Stomach smooth muscle (tissue), 2 donors: Measurements from ENCODE around the gene ST3GAL2.
"Not testable (repeated sequence)": the region's sequence is repeated elsewhere in the genome, so short reads cannot be mapped to it uniquely, and the experiment has no call there.

Source experiments
- H3K27ac ChIP-seq: one replicate; pipeline ENCODE4 v1.7.0; 2013; ENCODE audit warnings: mild to moderate bottlenecking, low read length, inconsistent platforms
- H3K27me3 ChIP-seq, 2 donors: one replicate each; pipeline ENCODE4 v1.7.0; 2013; ENCODE audit warnings: low read length in 2 of 2; ENCODE audit not compliant: insufficient read depth in 2 of 2, control insufficient read depth in 1 of 2
- H3K36me3 ChIP-seq, 2 donors: one replicate each; pipeline ENCODE4 v1.7.0; 2013; ENCODE audit warnings: low read length in 2 of 2; ENCODE audit not compliant: control insufficient read depth in 2 of 2, insufficient read depth in 2 of 2
- H3K4me1 ChIP-seq: one replicate; pipeline ENCODE4 v1.7.0; 2013; ENCODE audit warnings: low read length; ENCODE audit not compliant: control insufficient read depth, insufficient read depth
- H3K4me3 ChIP-seq, 2 donors: one replicate each; pipeline ENCODE4 v1.7.0; 2013; ENCODE audit warnings: low read length in 2 of 2
- H3K9ac ChIP-seq, 2 donors: one replicate each; pipeline ENCODE4 v1.7.0; 2013; ENCODE audit warnings: low read length in 2 of 2, mild to moderate bottlenecking in 1 of 2
- H3K9me3 ChIP-seq, 2 donors: one replicate each; pipeline ENCODE4 v1.7.0; 2013; ENCODE audit warnings: low read length in 2 of 2; ENCODE audit not compliant: control insufficient read depth in 2 of 2
- donor health status: healthy.
- donor health status: Pancreatic carcinoma.

The ST3GAL2 gene

DNA sequence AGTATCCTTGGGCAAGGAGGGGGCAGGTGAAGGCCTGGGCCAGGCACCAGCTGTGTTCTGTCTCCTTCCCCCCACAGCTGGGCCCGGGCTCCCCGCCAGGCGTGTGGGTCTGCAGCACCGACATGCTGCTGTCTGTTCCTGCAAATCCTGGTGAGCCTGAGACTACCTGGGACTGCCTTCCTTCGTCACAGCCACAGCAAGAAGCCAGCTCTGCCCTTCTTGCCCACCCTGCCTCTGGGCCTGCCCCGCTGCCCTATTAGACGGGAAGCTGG, 27.8 kb upstream of the ST3GAL2 start:
- Histone ChIP-seq H3K4me3 (no peak overlapping the region), H3K4me1 (no peaks in the 10 kb centered on the region), H3K27me3 (no peaks in the 10 kb centered on the region), H3K27ac (no peak overlapping the region), H3K9ac (no peak overlapping the region), H3K36me3 (peaks cover 10 to 14% of the 10 kb centered on the region in 2 donors), H3K9me3 (no peaks in the 10 kb centered on the region)

GRCh38 chr16:70465999-70466804, 27.3 kb upstream of the ST3GAL2 start:
- H3K27ac ChIP-seq: no peak overlapping the region
- peaks cover 10 to 14% of the 10 kb centered on the region in 2 donors for H3K36me3 ChIP-seq
- H3K9ac ChIP-seq: no peak overlapping the region
- H3K4me3 ChIP-seq: no peak overlapping the region
- H3K9me3 ChIP-seq: no peaks in the 10 kb centered on the region
- H3K27me3 ChIP-seq: no peaks in the 10 kb centered on the region
- no peaks in the 10 kb centered on the region for H3K4me1 ChIP-seq

GRCh38 chr16:70463235-70463634, 24.3 kb upstream of the ST3GAL2 start:
- Histone ChIP-seq H3K4me3 (no peak overlapping the region), H3K9me3 (no peaks in the 10 kb centered on the region), H3K4me1 (no peaks in the 10 kb centered on the region), H3K36me3 (peaks cover 10 to 14% of the 10 kb centered on the region in 2 donors), H3K27ac (no peak overlapping the region), H3K27me3 (no peaks in the 10 kb centered on the region), H3K9ac (no peak overlapping the region)

- Histone ChIP-seq H3K36me3 (peaks cover 10 to 12% of the 10 kb centered on the region in 2 donors), H3K4me3 (no peak overlapping the region), H3K9me3 (no peaks in the 10 kb centered on the region), H3K4me1 (no peaks in the 10 kb centered on the region), H3K9ac (no peak overlapping the region), H3K27ac (no peak overlapping the region), H3K27me3 (no peaks in the 10 kb centered on the region)
Observed at GRCh38 chr16:70460737-70461261, 21.9 kb upstream of the ST3GAL2 start.

- H3K4me3 ChIP-seq: no peak overlapping the region
- no peak overlapping the region for H3K27ac ChIP-seq
- H3K9me3 ChIP-seq: no peaks in the 10 kb centered on the region
- H3K4me1 ChIP-seq: peaks cover 8% of the 10 kb centered on the region
- H3K9ac ChIP-seq: no peak overlapping the region
- H3K36me3 ChIP-seq: no peaks in the 10 kb centered on the region
- no peaks in the 10 kb centered on the region for H3K27me3 ChIP-seq
Observed at GRCh38 chr16:70457446-70458166, 18.7 kb upstream of the ST3GAL2 start.

DNA sequence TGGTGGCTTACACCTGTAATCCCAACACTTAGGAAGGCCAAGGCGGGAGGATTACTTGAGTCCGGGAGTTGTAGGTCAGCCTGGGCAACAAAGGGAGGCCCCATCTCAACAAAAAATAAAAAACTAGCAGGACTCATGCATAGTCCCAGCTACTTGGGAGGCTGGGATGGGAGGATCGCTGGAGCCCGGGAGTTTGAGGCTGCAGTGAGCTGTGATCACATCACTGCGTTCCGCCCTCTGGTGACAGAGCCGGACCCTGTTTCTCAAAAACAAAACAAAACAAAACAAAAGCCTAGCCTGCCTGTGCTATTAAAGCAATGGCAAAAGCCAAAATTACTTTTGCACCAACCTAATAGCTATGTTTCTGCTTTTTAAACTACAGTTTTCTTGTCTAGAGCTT, 17.0 kb upstream of the ST3GAL2 start:
- H3K27me3 ChIP-seq: no peaks in the 10 kb centered on the region
- no peak overlapping the region for H3K9ac ChIP-seq
- H3K36me3 ChIP-seq: no peaks in the 10 kb centered on the region
- H3K27ac ChIP-seq: no peak overlapping the region
- H3K4me1 ChIP-seq: peaks cover 8% of the 10 kb centered on the region
- H3K9me3 ChIP-seq: no peaks in the 10 kb centered on the region
- no peak overlapping the region for H3K4me3 ChIP-seq

GRCh38 chr16:70454222-70455034, 15.5 kb upstream of the ST3GAL2 start, which contains the start of gene FCSK:
TSS of gene FCSK (plus strand) at chr16:70454595. CDS start at chr16:70463191, 8,596 bp downstream.
- H3K9ac ChIP-seq: peak within 1 kb of the TSS; percentile 83 to 89
- peaks cover 8% of the 10 kb centered on the region for H3K4me1 ChIP-seq
- H3K4me3 ChIP-seq: peak within 1 kb of the TSS; percentile 60 to 85
- H3K27ac ChIP-seq: peak within 1 kb of the TSS; percentile 84
- no peaks in the 10 kb centered on the region for H3K36me3 ChIP-seq
- H3K27me3 ChIP-seq: no peaks in the 10 kb centered on the region
- no peaks in the 10 kb centered on the region for H3K9me3 ChIP-seq

DNA sequence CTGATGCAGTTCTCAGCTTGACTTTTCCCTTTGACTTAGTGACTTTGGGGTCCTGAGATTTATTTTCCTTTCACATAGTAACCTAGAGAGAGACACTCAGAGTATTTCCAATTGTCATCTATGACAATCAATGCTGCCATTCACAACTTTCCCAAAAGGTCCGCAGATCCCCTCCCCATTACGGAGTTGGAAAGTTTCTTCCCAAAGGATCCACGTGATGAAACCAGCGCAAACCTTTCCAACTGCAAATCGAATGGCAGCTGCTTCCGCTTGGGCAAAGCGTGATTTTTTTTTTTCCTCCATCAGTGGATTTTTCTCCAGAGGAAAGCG, 15.0 kb upstream of the ST3GAL2 start:
- Histone ChIP-seq H3K27me3 (no peaks in the 10 kb centered on the region), H3K9me3 (no peaks in the 10 kb centered on the region), H3K4me3 (peak overlapping the region; percentile 60 to 85), H3K36me3 (no peaks in the 10 kb centered on the region), H3K9ac (peak overlapping the region; percentile 83 to 89), H3K27ac (peak overlapping the region; percentile 84), H3K4me1 (peaks cover 8% of the 10 kb centered on the region)

- Histone ChIP-seq H3K9me3 (no peaks in the 10 kb centered on the region), H3K27me3 (no peaks in the 10 kb centered on the region), H3K4me3 (peak overlapping the region; percentile 60 to 85), H3K4me1 (peaks cover 8% of the 10 kb centered on the region), H3K36me3 (no peaks in the 10 kb centered on the region), H3K9ac (peak overlapping the region; percentile 83 to 89), H3K27ac (no peak overlapping the region)
Observed at GRCh38 chr16:70453117-70453891, 14.4 kb upstream of the ST3GAL2 start.

GRCh38 chr16:70451004-70451340, 12.1 kb upstream of the ST3GAL2 start:
- not testable (repeated sequence) for H3K4me3 ChIP-seq

More at GRCh38 chr16:70451004-70451340, 12.1 kb upstream of the ST3GAL2 start:
- H3K4me1 ChIP-seq, H3K9ac ChIP-seq, H3K9me3 ChIP-seq, H3K27ac ChIP-seq, H3K27me3 ChIP-seq, H3K36me3 ChIP-seq: not testable (repeated sequence)
